SK-MEL-5 (cell line): ENCODE data around the gene MATN1. TPM values are rescaled to one million over a fixed set of nuclear protein-coding genes. Genes with fewer than 3 reads are reported as not detected.

Experiments used
- DNase-seq: peaks from one replicate; pipeline ENCODE4 v3.0.0-alpha.2; 2016; ENCODE audit warnings: low read depth, low spot score
- in situ Hi-C: cut with HindIII; loops from 2 replicates; pipeline ENCODE4 v1.10.0; 2016; ENCODE audit warnings: low sequenced_read_pairs, high pct_unique_total_duplicates, low pct_unique_long_range_greater_than_20kb
- total RNA-seq: library from RNA; depleted of rRNA; stranded (reverse); fragments of >200 nt; shearing (Covaris generic); gene quantifications from 2 replicates; pipeline ENCODE4 v1.2.3, GENCODE V29; 2014

Gene MATN1
- total RNA-seq, 1 experiment from 2014 or later: 0.18 TPM

- no peak for DNase-seq
- in situ Hi-C loops: no loop called here
Measured at GRCh38 chr1:30714536-30715090, 8.8 kb downstream of the MATN1 start.

GRCh38 chr1:30714025-30714424, 9.4 kb downstream of the MATN1 start:
- in situ Hi-C loops: no loop called here
- no peak for DNase-seq

GRCh38 chr1:30713311-30713710, 10.1 kb downstream of the MATN1 start:
- DNase-seq: no peak
- in situ Hi-C loops: no loop called here

GRCh38 chr1:30712583-30712982, 10.8 kb downstream of the MATN1 start:
- DNase-seq: no peak
- in situ Hi-C loops: no loop called here

GRCh38 chr1:30710407-30710806, 13.0 kb downstream of the MATN1 start:
- in situ Hi-C loops: no loop called here
- no peak for DNase-seq

- in situ Hi-C loops: no loop called here
- DNase-seq: no peak
Measured at GRCh38 chr1:30708361-30708728, 15.0 kb downstream of the MATN1 start.

GRCh38 chr1:30707412-30708360, 15.7 kb downstream of the MATN1 start:
- peak; percentile 71 for DNase-seq
- in situ Hi-C loops: no loop called here

GRCh38 chr1:30706528-30706927, 16.9 kb downstream of the MATN1 start:
- DNase-seq: no peak
- in situ Hi-C loops: no loop called here

GRCh38 chr1:30705698-30706097, 17.7 kb downstream of the MATN1 start:
- in situ Hi-C loops: no loop called here
- no peak for DNase-seq

- in situ Hi-C loops: no loop called here
- no peak for DNase-seq
Measured at GRCh38 chr1:30704765-30705509, 18.4 kb downstream of the MATN1 start.

- in situ Hi-C loops: no loop called here
- no peak for DNase-seq
Measured at GRCh38 chr1:30704271-30704670, 19.1 kb downstream of the MATN1 start.

GRCh38 chr1:30702823-30703222, 20.6 kb downstream of the MATN1 start:
- DNase-seq: no peak
- in situ Hi-C loops: no loop called here

GRCh38 chr1:30701258-30701633, 22.1 kb downstream of the MATN1 start:
- in situ Hi-C loops: no loop called here

GRCh38 chr1:30700528-30701257, 22.7 kb downstream of the MATN1 start:
- in situ Hi-C loops: no loop called here
- DNase-seq: no peak

More at GRCh38 chr1:30701258-30701633, 22.1 kb downstream of the MATN1 start:
- DNase-seq: no peak

GRCh38 chr1:30699762-30700161, 23.6 kb downstream of the MATN1 start:
- in situ Hi-C loops: no loop called here

GRCh38 chr1:30698401-30698981, 24.9 kb downstream of the MATN1 start:
- in situ Hi-C loops: no loop called here
- DNase-seq: no peak

More at GRCh38 chr1:30699762-30700161, 23.6 kb downstream of the MATN1 start:
- DNase-seq: no peak

- DNase-seq: no peak
- in situ Hi-C loops: no loop called here
Measured at GRCh38 chr1:30697571-30698376, 25.6 kb downstream of the MATN1 start.
